ENCODE measurements around the gene ERICH4. TPM values are rescaled to one million over a fixed set of nuclear protein-coding genes. Genes with fewer than 3 reads are reported as not detected.

The ERICH4 gene
- polyA plus RNA-seq, 4 donors = 11.7 to 154 (median 83.5) TPM

DNA sequence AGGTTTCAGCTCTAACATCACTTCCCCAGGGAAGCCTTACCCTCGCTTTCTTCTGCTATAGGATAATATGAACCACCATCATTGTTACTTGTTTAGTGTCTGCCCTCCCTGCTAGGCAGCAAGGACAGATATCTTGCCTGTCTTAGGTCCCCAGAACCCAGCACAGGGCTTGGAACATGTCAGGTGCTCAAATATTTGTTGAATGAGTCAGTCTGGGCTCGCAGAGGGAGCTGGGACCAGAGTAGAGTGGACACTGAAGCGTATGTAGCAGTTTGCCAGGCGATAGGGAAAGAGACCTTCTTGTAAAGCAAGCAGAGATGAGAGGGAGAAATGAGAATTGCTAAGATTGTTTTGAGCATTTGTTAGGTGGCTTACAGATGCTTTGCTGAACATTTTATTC is 33.7 kb upstream of the ERICH4 start:
- FAIRE-seq = no peak
- WGBS, 3 donors = 50 to 72% (median 59%) methylated on average over 4 of the region's 4 CpGs

DNA sequence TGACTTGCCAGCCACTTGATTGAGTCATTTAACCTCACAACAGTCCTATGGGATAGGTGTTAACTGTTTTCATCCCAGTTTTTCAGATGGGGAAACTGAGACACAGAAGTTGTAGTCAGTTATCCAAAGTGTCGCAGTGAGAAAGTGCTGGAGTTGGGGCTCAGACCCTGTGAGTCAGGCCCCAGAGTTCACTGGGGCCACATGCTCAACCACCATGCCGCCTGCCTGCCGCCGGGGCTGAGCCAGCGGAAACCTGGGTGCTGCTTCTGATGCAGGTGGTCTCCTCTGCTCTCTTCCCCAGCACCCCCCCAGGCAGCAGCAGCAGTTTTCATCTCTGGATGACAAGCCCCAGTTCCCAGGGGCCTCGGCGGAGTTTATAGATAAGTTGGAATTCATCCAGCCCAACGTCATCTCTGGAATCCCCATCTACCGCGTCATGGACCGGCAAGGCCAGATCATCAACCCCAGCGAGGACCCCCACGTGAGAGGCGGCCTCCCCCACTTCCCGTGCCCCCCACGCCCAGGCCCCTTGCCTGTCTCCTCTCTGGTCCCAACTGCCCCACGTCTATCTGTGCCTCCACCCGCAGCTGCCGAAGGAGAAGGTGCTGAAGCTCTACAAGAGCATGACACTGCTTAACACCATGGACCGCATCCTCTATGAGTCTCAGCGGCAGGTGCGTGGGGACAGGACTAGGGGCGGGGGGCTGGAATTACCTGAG is 32.5 kb upstream of the ERICH4 start:
- Histone ChIP-seq H3K36me3 (ENCODE audit: control insufficient read depth in 3 of 3, insufficient read depth in 2 of 3, low read depth in 1 of 3, low read length in 3 of 3) (peaks cover 2 to 69% (median 4%) of the 10 kb centered on the region in 3 donors), H3K27ac (ENCODE audit: low read depth in 1 of 3, low read length in 2 of 3) (no peak overlapping the region), H3K27me3 (ENCODE audit: control insufficient read depth in 3 of 3, insufficient read depth in 3 of 3, low read length in 3 of 3) (no peaks in the 10 kb centered on the region), H3K4me1 (ENCODE audit: control insufficient read depth in 3 of 3, insufficient read depth in 2 of 3, low read depth in 1 of 3, low read length in 2 of 3) (peaks cover 0 to 40% (median 4%) of the 10 kb centered on the region in 3 donors), H3K9me3 (ENCODE audit: control insufficient read depth in 2 of 2, insufficient read depth in 1 of 2, low read depth in 1 of 2, low read length in 1 of 2) (no peaks in the 10 kb centered on the region), H3K4me3 (ENCODE audit: low read depth in 1 of 3, low read length in 3 of 3) (no peak overlapping the region)
- DNase-seq (no peak), FAIRE-seq (no peak)
- WGBS, 3 donors = 90 to 95% (median 94%) methylated on average over 22 to 23 of the region's 23 CpGs

More for the DNA sequence above, 33.7 kb upstream of the ERICH4 start:
- H3K9me3 ChIP-seq (ENCODE audit: control insufficient read depth in 2 of 2, insufficient read depth in 1 of 2, low read depth in 1 of 2, low read length in 1 of 2) = no peaks in the 10 kb centered on the region
- H3K27ac ChIP-seq (ENCODE audit: low read depth in 1 of 3, low read length in 2 of 3) = peak overlapping the region in 2 of 3 donors; percentile 49 to 59
- peaks cover 0 to 28% (median 0%) of the 10 kb centered on the region in 3 donors for H3K4me1 ChIP-seq (ENCODE audit: control insufficient read depth in 3 of 3, insufficient read depth in 2 of 3, low read depth in 1 of 3, low read length in 2 of 3)
- no peak overlapping the region for H3K4me3 ChIP-seq (ENCODE audit: low read depth in 1 of 3, low read length in 3 of 3)
- DNase-seq = peak; percentile 58 to 84
- H3K27me3 ChIP-seq (ENCODE audit: control insufficient read depth in 3 of 3, insufficient read depth in 3 of 3, low read length in 3 of 3) = no peaks in the 10 kb centered on the region
- peaks cover 2 to 61% (median 4%) of the 10 kb centered on the region in 3 donors for H3K36me3 ChIP-seq (ENCODE audit: control insufficient read depth in 3 of 3, insufficient read depth in 2 of 3, low read depth in 1 of 3, low read length in 3 of 3)

DNA sequence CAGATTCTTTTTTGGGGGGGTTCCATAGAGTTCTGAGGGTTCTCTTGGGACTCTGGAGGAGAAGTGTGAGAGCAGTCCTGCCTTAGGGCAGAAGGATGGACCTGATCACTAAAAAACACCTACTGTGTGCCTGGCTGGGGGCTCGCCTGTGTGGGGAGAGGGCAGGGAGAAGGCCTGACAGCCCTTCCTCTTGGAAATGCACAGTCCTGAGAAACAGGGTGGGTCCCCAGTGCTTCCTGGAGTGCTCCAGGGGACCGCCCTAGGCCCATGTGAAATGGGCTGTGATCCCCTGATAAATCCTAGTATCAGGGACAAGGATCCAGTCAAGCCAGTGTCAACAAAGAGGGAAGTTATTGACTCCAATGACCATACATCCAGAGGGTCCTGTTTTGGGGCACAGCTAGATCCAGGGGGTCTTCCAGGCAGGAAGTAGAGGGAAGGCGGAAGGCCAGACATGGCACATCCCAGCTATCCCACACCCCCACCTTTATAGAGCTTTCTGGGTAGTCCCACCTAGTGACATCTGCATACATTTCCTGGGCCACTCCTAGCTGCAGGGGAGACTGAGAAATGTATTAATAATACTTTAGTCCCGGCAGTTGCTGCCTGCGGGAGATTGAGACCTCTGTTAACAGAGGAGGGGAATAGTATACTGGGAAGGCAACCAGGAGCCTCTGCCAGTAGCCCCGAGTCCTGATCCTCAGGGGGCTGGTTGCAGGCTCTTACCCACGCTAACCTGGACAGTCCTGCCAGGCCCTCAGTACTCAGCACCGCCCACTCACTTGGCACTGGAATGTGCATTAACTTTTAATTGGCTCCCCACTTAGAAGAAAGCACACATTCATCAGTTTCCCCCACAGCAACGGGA is 31.6 kb upstream of the ERICH4 start:
- DNase-seq (no peak), FAIRE-seq (no peak)
- 69 to 89% (median 81%) methylated on average over 9 of the region's 9 CpGs for WGBS, 3 donors
- H3K4me3 ChIP-seq (ENCODE audit: low read depth in 1 of 3, low read length in 3 of 3) = no peak overlapping the region
- peaks cover 0 to 40% (median 4%) of the 10 kb centered on the region in 3 donors for H3K4me1 ChIP-seq (ENCODE audit: control insufficient read depth in 3 of 3, insufficient read depth in 2 of 3, low read depth in 1 of 3, low read length in 2 of 3)
- H3K36me3 ChIP-seq (ENCODE audit: control insufficient read depth in 3 of 3, insufficient read depth in 2 of 3, low read depth in 1 of 3, low read length in 3 of 3) = peaks cover 2 to 69% (median 4%) of the 10 kb centered on the region in 3 donors
- H3K27ac ChIP-seq (ENCODE audit: low read depth in 1 of 3, low read length in 2 of 3) = no peak overlapping the region
- no peaks in the 10 kb centered on the region for H3K27me3 ChIP-seq (ENCODE audit: control insufficient read depth in 3 of 3, insufficient read depth in 3 of 3, low read length in 3 of 3)
- peaks cover 0 to 4% of the 10 kb centered on the region in 2 donors for H3K9me3 ChIP-seq (ENCODE audit: control insufficient read depth in 2 of 2, insufficient read depth in 1 of 2, low read depth in 1 of 2, low read length in 1 of 2)

DNA sequence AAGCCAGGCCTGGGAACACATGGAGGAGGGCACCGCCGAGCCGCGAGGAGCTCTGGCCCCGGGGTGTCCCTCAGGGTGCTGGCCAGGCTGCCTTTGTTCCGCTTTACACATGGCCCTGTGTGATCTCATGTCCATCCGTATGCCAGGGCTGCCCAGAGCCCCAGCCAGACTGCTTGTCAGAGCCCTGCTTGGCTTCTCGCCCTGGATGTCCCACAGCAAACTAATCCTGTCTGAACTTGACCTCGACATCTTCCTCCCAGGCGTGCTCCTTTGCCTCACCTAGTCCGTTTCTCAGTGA is 31.0 kb upstream of the ERICH4 start:
- Histone ChIP-seq H3K9me3 (ENCODE audit: control insufficient read depth in 2 of 2, insufficient read depth in 1 of 2, low read depth in 1 of 2, low read length in 1 of 2) (peaks cover 0 to 9% of the 10 kb centered on the region in 2 donors), H3K36me3 (ENCODE audit: control insufficient read depth in 3 of 3, insufficient read depth in 2 of 3, low read depth in 1 of 3, low read length in 3 of 3) (peaks cover 2 to 72% (median 4%) of the 10 kb centered on the region in 3 donors), H3K27me3 (ENCODE audit: control insufficient read depth in 3 of 3, insufficient read depth in 3 of 3, low read length in 3 of 3) (no peaks in the 10 kb centered on the region), H3K4me3 (ENCODE audit: low read depth in 1 of 3, low read length in 3 of 3) (no peak overlapping the region), H3K27ac (ENCODE audit: low read depth in 1 of 3, low read length in 2 of 3) (no peak overlapping the region), H3K4me1 (ENCODE audit: control insufficient read depth in 3 of 3, insufficient read depth in 2 of 3, low read depth in 1 of 3, low read length in 2 of 3) (peaks cover 0 to 40% (median 4%) of the 10 kb centered on the region in 3 donors)
- WGBS, 3 donors = 77 to 91% (median 89%) methylated on average over 11 of the region's 11 CpGs
- DNase-seq (no peak), FAIRE-seq (no peak)

DNA sequence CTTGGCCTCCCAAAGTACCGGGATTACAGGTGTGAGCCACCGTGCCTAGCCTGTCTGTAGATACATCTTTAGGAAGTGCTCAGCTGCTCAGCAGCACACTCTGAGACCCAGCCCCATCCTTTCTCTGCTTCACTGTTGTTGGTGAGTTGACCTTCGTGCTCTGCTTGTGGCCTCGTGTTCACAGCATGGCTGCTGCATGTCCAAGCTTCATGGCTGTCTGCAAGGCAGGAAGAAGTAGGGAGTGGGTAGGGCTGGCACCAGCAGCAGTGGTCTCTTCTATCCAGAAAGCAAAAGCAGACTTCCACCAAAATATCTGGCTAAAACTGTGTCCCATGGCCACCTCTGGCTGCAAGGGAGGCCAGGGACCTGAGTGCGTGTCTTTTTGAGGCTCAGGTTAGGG is 30.0 kb upstream of the ERICH4 start:
- Histone ChIP-seq H3K27ac (ENCODE audit: low read depth in 1 of 3, low read length in 2 of 3) (no peak overlapping the region), H3K36me3 (ENCODE audit: control insufficient read depth in 3 of 3, insufficient read depth in 2 of 3, low read depth in 1 of 3, low read length in 3 of 3) (peaks cover 2 to 69% (median 4%) of the 10 kb centered on the region in 3 donors), H3K9me3 (ENCODE audit: control insufficient read depth in 2 of 2, insufficient read depth in 1 of 2, low read depth in 1 of 2, low read length in 1 of 2) (peaks cover 0 to 10% of the 10 kb centered on the region in 2 donors), H3K4me3 (ENCODE audit: low read depth in 1 of 3, low read length in 3 of 3) (no peak overlapping the region), H3K4me1 (ENCODE audit: control insufficient read depth in 3 of 3, insufficient read depth in 2 of 3, low read depth in 1 of 3, low read length in 2 of 3) (peaks cover 0 to 40% (median 4%) of the 10 kb centered on the region in 3 donors), H3K27me3 (ENCODE audit: control insufficient read depth in 3 of 3, insufficient read depth in 3 of 3, low read length in 3 of 3) (no peaks in the 10 kb centered on the region)
- DNase-seq (no peak), FAIRE-seq (no peak)
- WGBS, 3 donors = 92 to 94% (median 93%) methylated on average over 5 of the region's 5 CpGs

DNA sequence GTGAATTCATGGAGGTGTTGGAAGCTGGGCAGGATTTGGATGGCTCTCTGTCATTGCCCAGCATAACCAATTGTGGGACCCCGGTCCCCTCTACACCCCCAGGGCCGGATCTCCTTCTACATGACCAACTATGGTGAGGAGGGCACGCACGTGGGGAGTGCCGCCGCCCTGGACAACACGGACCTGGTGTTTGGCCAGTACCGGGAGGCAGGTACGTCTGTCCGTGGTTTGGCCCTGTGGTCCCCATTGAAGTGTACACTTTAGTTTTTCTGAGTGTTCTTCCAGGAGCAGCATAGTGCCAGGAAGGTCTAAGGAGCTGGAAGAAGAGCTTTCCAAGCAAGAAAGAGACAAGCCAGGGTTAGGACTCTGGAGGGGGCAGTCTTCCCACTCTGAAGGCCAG is 29.0 kb upstream of the ERICH4 start:
- Histone ChIP-seq H3K36me3 (ENCODE audit: control insufficient read depth in 3 of 3, insufficient read depth in 2 of 3, low read depth in 1 of 3, low read length in 3 of 3) (peaks cover 4 to 75% (median 6%) of the 10 kb centered on the region in 3 donors), H3K27me3 (ENCODE audit: control insufficient read depth in 3 of 3, insufficient read depth in 3 of 3, low read length in 3 of 3) (no peaks in the 10 kb centered on the region), H3K4me1 (ENCODE audit: control insufficient read depth in 3 of 3, insufficient read depth in 2 of 3, low read depth in 1 of 3, low read length in 2 of 3) (peaks cover 0 to 33% (median 4%) of the 10 kb centered on the region in 3 donors), H3K9me3 (ENCODE audit: control insufficient read depth in 2 of 2, insufficient read depth in 1 of 2, low read depth in 1 of 2, low read length in 1 of 2) (peaks cover 0 to 10% of the 10 kb centered on the region in 2 donors), H3K27ac (ENCODE audit: low read depth in 1 of 3, low read length in 2 of 3) (no peak overlapping the region), H3K4me3 (ENCODE audit: low read depth in 1 of 3, low read length in 3 of 3) (no peak overlapping the region)
- FAIRE-seq (no peak), DNase-seq (no peak)
- WGBS, 3 donors = 93 to 94% (median 93%) methylated on average over 10 of the region's 10 CpGs

DNA sequence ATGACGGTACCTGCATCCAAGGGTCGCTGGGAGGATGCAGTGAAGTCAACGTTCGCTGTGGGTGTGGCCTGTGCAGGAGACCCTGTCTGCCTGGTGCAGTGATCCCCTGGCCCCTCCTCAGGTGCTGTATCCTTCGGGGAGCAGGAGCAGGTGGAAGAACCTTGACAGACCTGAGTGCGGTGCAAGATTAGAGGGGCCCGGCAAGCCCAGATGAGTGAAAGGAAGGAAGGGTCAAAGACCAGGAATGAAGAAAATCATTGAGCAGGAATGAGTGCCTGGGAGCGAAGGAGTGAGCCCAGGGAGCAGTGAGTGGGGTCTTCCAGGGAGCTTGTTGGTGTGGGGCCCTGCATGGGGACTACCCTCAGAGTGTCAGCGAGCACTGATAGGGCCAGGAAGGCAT is 28.5 kb upstream of the ERICH4 start:
- Histone ChIP-seq H3K27ac (ENCODE audit: low read depth in 1 of 3, low read length in 2 of 3) (no peak overlapping the region), H3K36me3 (ENCODE audit: control insufficient read depth in 3 of 3, insufficient read depth in 2 of 3, low read depth in 1 of 3, low read length in 3 of 3) (peaks cover 4 to 80% (median 7%) of the 10 kb centered on the region in 3 donors), H3K4me3 (ENCODE audit: low read depth in 1 of 3, low read length in 3 of 3) (no peak overlapping the region), H3K27me3 (ENCODE audit: control insufficient read depth in 3 of 3, insufficient read depth in 3 of 3, low read length in 3 of 3) (no peaks in the 10 kb centered on the region), H3K9me3 (ENCODE audit: control insufficient read depth in 2 of 2, insufficient read depth in 1 of 2, low read depth in 1 of 2, low read length in 1 of 2) (peaks cover 0 to 10% of the 10 kb centered on the region in 2 donors), H3K4me1 (ENCODE audit: control insufficient read depth in 3 of 3, insufficient read depth in 2 of 3, low read depth in 1 of 3, low read length in 2 of 3) (peaks cover 0 to 28% (median 4%) of the 10 kb centered on the region in 3 donors)
- no peak for FAIRE-seq
- peak in 1 of 2 donors; percentile 56 for DNase-seq
- WGBS, 3 donors = 42 to 79% (median 55%) methylated on average over 8 to 9 of the region's 9 CpGs

DNA sequence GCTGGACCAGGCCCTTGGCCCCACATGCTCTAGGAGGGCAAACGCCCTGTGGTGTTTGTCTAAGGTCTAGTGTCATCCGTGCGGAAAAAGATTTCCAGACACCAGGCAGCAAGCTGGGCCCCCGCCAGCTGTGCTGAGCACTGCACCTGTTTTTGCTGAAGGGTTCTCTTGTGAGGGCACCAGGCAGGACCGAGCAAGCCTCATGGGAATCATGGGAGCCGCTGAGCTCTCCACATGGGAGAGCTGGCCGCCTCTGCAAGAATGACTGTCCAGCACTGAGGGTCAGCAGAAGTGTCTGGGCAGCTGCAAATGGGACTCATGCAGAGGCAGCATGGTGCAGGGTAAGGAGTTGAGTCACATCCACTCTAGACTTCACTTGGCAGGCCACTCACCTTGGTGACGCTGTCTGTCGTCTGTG is 27.8 kb upstream of the ERICH4 start:
- peaks cover 4 to 87% (median 7%) of the 10 kb centered on the region in 3 donors for H3K36me3 ChIP-seq (ENCODE audit: control insufficient read depth in 3 of 3, insufficient read depth in 2 of 3, low read depth in 1 of 3, low read length in 3 of 3)
- H3K4me3 ChIP-seq (ENCODE audit: low read depth in 1 of 3, low read length in 3 of 3) = no peak overlapping the region
- no peaks in the 10 kb centered on the region for H3K27me3 ChIP-seq (ENCODE audit: control insufficient read depth in 3 of 3, insufficient read depth in 3 of 3, low read length in 3 of 3)
- peak overlapping the region in 1 of 3 donors; percentile 28 for H3K27ac ChIP-seq (ENCODE audit: low read depth in 1 of 3, low read length in 2 of 3)
- peaks cover 0 to 10% of the 10 kb centered on the region in 2 donors for H3K9me3 ChIP-seq (ENCODE audit: control insufficient read depth in 2 of 2, insufficient read depth in 1 of 2, low read depth in 1 of 2, low read length in 1 of 2)
- H3K4me1 ChIP-seq (ENCODE audit: control insufficient read depth in 3 of 3, insufficient read depth in 2 of 3, low read depth in 1 of 3, low read length in 2 of 3) = peaks cover 0 to 21% (median 4%) of the 10 kb centered on the region in 3 donors
- no peak for FAIRE-seq
- DNase-seq = peak in 1 of 2 donors; percentile 38
- 73 to 89% (median 78%) methylated on average over 9 of the region's 9 CpGs for WGBS, 3 donors
